ENCODE data around the gene CASP2.

DNA sequence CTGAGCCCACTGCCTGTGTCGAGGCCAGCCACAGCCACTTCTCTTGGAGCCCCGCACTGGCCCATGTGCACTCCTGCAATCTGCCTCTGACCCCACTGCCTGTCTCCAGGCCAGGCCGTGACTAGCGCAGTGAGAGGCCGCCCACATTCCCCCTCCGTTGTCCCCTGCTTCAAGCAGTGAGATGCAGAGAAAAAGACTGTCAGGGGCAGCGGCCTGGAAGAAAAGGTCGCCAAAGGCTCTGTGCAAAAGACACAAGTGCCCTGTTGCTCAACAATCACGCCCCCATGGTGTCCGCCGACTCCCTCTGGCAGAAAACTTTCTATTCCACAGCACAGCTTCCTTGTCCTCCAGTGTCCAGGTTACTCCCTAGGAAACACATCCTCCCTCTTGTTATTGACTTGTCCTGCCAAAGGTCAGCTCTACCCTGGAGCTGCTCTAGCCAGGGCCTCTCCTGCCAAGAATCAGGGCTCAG, 64.4 kb downstream of the CASP2 start:
- TF ChIP-seq POLR2AphosphoS5 (IDR thresholded peaks at IDR 0.05; ENCODE audit: low read depth, low read length) (no peak), TAF1 (IDR thresholded peaks at IDR 0.05; ENCODE audit: borderline replicate concordance, low read depth, low read length) (no peak)
